PC-3 (cell line): ENCODE results near the gene ABL2.
"Not testable (repeated sequence)": the region's sequence is repeated elsewhere in the genome, so short reads cannot be mapped to it uniquely, and the experiment has no call there.

ENCODE experiments used
- EZH2phosphoT487 ChIP-seq: fragments of 300-600 bp; sonication (generic); IDR thresholded peaks from 2 replicates; pipeline ENCODE4 v1.6.1; 2018; ENCODE audit warnings: mild to moderate bottlenecking, antibody characterized with exemption, low read length, borderline replicate concordance
- TF ChIP-seq, protein P1 (sequence below): fragments of 300-600 bp; sonication (generic); conservative IDR thresholded peaks from 2 replicates; pipeline ENCODE4 v1.5.1; 2017; ENCODE audit warnings: antibody characterized with exemption, low read depth, mild to moderate bottlenecking, low read length

DNA sequence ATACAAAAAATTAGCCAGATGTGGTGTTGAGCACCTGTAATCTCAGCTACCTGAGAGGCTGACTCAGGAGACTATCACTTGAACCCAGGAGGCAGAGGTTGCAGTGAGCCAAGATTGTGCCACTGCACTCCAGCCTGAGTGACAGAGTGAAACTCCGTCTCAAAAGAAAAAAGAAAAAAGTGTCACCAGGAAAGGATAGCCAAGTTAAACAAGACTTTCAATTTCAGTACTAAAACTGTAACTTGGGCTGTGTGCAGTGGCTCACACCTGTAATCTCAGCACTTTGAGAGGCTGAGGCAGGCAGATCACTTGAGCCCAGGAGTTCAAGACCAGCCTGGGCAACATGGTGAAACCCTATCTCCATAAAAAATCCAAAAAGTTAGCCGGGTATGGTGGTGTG is 15.9 kb upstream of the ABL2 start:
- TF ChIP-seq, protein P1, sequence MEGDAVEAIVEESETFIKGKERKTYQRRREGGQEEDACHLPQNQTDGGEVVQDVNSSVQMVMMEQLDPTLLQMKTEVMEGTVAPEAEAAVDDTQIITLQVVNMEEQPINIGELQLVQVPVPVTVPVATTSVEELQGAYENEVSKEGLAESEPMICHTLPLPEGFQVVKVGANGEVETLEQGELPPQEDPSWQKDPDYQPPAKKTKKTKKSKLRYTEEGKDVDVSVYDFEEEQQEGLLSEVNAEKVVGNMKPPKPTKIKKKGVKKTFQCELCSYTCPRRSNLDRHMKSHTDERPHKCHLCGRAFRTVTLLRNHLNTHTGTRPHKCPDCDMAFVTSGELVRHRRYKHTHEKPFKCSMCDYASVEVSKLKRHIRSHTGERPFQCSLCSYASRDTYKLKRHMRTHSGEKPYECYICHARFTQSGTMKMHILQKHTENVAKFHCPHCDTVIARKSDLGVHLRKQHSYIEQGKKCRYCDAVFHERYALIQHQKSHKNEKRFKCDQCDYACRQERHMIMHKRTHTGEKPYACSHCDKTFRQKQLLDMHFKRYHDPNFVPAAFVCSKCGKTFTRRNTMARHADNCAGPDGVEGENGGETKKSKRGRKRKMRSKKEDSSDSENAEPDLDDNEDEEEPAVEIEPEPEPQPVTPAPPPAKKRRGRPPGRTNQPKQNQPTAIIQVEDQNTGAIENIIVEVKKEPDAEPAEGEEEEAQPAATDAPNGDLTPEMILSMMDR, result not testable (repeated sequence)
- not testable (repeated sequence) for TF ChIP-seq EZH2phosphoT487
